H1 (cell line): ENCODE results near the gene AGER. TPM values are rescaled to one million over a fixed set of nuclear protein-coding genes. Genes with fewer than 3 reads are reported as not detected.

Experiments
- CTCF ChIA-PET: fragments of 300-600 bp; sonication (Branson Sonifier 250); formaldehyde crosslinking; loops from one replicate; lab custom pipeline; 2021; ENCODE audit not compliant: partially characterized antibody; lab: Charles Lee
- POLR2A ChIA-PET: fragments of 300-600 bp; sonication (Branson Sonifier 250); formaldehyde crosslinking; loops from one replicate; lab custom pipeline; 2021; ENCODE audit warnings: inconsistent platforms; ENCODE audit not compliant: partially characterized antibody; lab: Charles Lee
- DNase-seq, 2 experiments: peaks; one replicate each; pipeline versions ENCODE4 v3.0.0 to v3.0.0-alpha.2; 2010 to 2022; ENCODE audit warnings: low spot score in 2 of 2, low read depth in 1 of 2, mixed read lengths in 1 of 2
- FAIRE-seq: peaks from 2 replicates; lab custom pipeline; 2011; peaks lifted over from hg19 to GRCh38; lab: Jason Lieb, UNC
- H2AFZ ChIP-seq: 2 replicates; pipeline ENCODE4 v1.8.1; 2012; ENCODE audit warnings: low read length, inconsistent platforms
- H2AK5ac ChIP-seq: 2 replicates; pipeline ENCODE4 v1.6.1; 2013; ENCODE audit warnings: low read depth, low read length
- H2BK120ac ChIP-seq: replicated peaks from 2 replicates; pipeline ENCODE3; 2013; ENCODE audit warnings: low read depth, low read length, inconsistent platforms
- H2BK12ac ChIP-seq: 2 replicates; pipeline ENCODE4 v1.6.1; 2013; ENCODE audit warnings: low read depth, low read length
- H2BK15ac ChIP-seq: 2 replicates; pipeline ENCODE4 v1.6.1; 2013; ENCODE audit warnings: low read length
- H2BK20ac ChIP-seq: 2 replicates; pipeline ENCODE4 v1.6.1; 2013; ENCODE audit warnings: low read length
- H2BK5ac ChIP-seq: 2 replicates; pipeline ENCODE4 v1.6.1; 2013; ENCODE audit warnings: low read depth, low read length
- H3K14ac ChIP-seq: 2 replicates; pipeline ENCODE4 v1.6.1; 2013; ENCODE audit warnings: inconsistent platforms; ENCODE audit not compliant: insufficient read length
- H3K18ac ChIP-seq: 2 replicates; pipeline ENCODE4 v1.6.1; 2013; ENCODE audit warnings: low read length; ENCODE audit errors: extremely low read depth
- H3K23ac ChIP-seq: 2 replicates; pipeline ENCODE4 v1.6.1; 2013; ENCODE audit warnings: inconsistent platforms; ENCODE audit not compliant: insufficient read length
- H3K23me2 ChIP-seq: 2 replicates; pipeline ENCODE4 v1.6.1; 2013; ENCODE audit warnings: low read depth, low read length
- H3K27ac ChIP-seq: 2 replicates; pipeline ENCODE4 v1.6.1; 2011; ENCODE audit warnings: low read depth, low read length, inconsistent platforms
- H3K27me3 ChIP-seq, 4 experiments: replicated peaks in 1 of 4; 1 replicate in 1 of 4; 2 replicates in 3 of 4; pipeline versions ENCODE4 v1.6.1 to v1.8.1; 2011 to 2013; ENCODE audit warnings: low read length in 3 of 4, mild to moderate bottlenecking in 3 of 4, inconsistent platforms in 2 of 4, mixed read lengths in 2 of 4, moderate library complexity in 1 of 4; ENCODE audit not compliant: control insufficient read depth in 3 of 4, insufficient read depth in 3 of 4; ENCODE audit errors: extremely low read depth in 1 of 4
- H3K36me3 ChIP-seq, 4 experiments: 2 replicates each; pipeline versions ENCODE4 v1.6.1 to v1.8.1; 2011 to 2013; ENCODE audit warnings: mild to moderate bottlenecking in 4 of 4, low read length in 3 of 4, moderate library complexity in 2 of 4, control low read depth in 1 of 4, inconsistent platforms in 1 of 4; ENCODE audit not compliant: insufficient read depth in 4 of 4, control insufficient read depth in 2 of 4
- H3K4ac ChIP-seq: replicated peaks from 2 replicates; pipeline ENCODE3; 2013; ENCODE audit warnings: low read length, low read depth, mixed read lengths, inconsistent platforms; ENCODE audit not compliant: insufficient read length
- H3K4me1 ChIP-seq, 4 experiments: replicated peaks in 1 of 4; 1 replicate in 1 of 4; 2 replicates in 3 of 4; pipeline versions ENCODE4 v1.6.1 to v1.8.1; 2011 to 2013; ENCODE audit warnings: low read length in 3 of 4, inconsistent platforms in 2 of 4, mixed read lengths in 1 of 4; ENCODE audit not compliant: insufficient read depth in 4 of 4, control insufficient read depth in 3 of 4
- H3K4me2 ChIP-seq, 2 experiments: 2 replicates each; pipeline versions ENCODE4 v1.6.1 to v1.8.1; 2011 to 2013; ENCODE audit warnings: low read depth in 2 of 2, low read length in 2 of 2, control low read depth in 1 of 2, inconsistent platforms in 1 of 2, mild to moderate bottlenecking in 1 of 2; ENCODE audit not compliant: insufficient read depth in 1 of 2
- H3K4me3 ChIP-seq, 4 experiments: fragments of 200-600, 300-600 bp in 1 of 4; sonication (generic), shearing (Covaris generic), sonication (Bioruptor Twin) in 1 of 4; 2 replicates each; pipeline versions ENCODE4 v1.5.1 to v1.8.1; 2011 to 2016; ENCODE audit warnings: low read length in 4 of 4, low read depth in 3 of 4, control low read depth in 2 of 4, inconsistent platforms in 2 of 4, mild to moderate bottlenecking in 2 of 4, mixed read lengths in 1 of 4, moderate library complexity in 1 of 4; ENCODE audit not compliant: insufficient read depth in 2 of 4; ENCODE audit errors: extremely low read depth in 1 of 4
- H3K56ac ChIP-seq: replicated peaks from 2 replicates; pipeline ENCODE3; 2013; ENCODE audit warnings: low read depth, mild to moderate bottlenecking, mixed read lengths, low read length, inconsistent platforms; ENCODE audit not compliant: insufficient read length
- H3K79me1 ChIP-seq: 2 replicates; pipeline ENCODE4 v1.6.1; 2013; ENCODE audit warnings: low read depth, low read length, control low read depth
- H3K79me2 ChIP-seq, 2 experiments: 2 replicates each; pipeline versions ENCODE4 v1.6.1 to v1.8.1; 2012 to 2013; ENCODE audit warnings: low read length in 2 of 2, mild to moderate bottlenecking in 2 of 2, inconsistent platforms in 1 of 2; ENCODE audit not compliant: insufficient read depth in 2 of 2, control insufficient read depth in 1 of 2
- H3K9ac ChIP-seq, 4 experiments: replicated peaks in 1 of 4; 1 replicate in 1 of 4; 2 replicates in 3 of 4; pipeline versions ENCODE4 v1.6.1 to v1.8.1; 2011 to 2013; ENCODE audit warnings: low read depth in 3 of 4, low read length in 3 of 4, control low read depth in 2 of 4, mild to moderate bottlenecking in 2 of 4, moderate library complexity in 2 of 4, inconsistent platforms in 1 of 4; ENCODE audit errors: extremely low read depth in 1 of 4
- H3K9me3 ChIP-seq, 2 experiments: 2 replicates each; pipeline versions ENCODE4 v1.6.1 to v1.8.1; 2012 to 2013; ENCODE audit warnings: mild to moderate bottlenecking in 2 of 2, moderate library complexity in 2 of 2, control low read depth in 1 of 2, inconsistent platforms in 1 of 2, low read depth in 1 of 2, low read length in 1 of 2, mixed read lengths in 1 of 2; ENCODE audit not compliant: insufficient read depth in 2 of 2
- H4K20me1 ChIP-seq, 2 experiments: replicated peaks in 1 of 2; 2 replicates each; pipeline versions ENCODE3 to v1.8.1; 2011 to 2013; ENCODE audit warnings: inconsistent platforms in 2 of 2, low read length in 2 of 2, mild to moderate bottlenecking in 1 of 2; ENCODE audit not compliant: insufficient read depth in 2 of 2, control insufficient read depth in 1 of 2
- H4K5ac ChIP-seq: 2 replicates; pipeline ENCODE4 v1.6.1; 2013; ENCODE audit warnings: low read length, low read depth, mixed read lengths, inconsistent platforms; ENCODE audit not compliant: insufficient read length
- H4K8ac ChIP-seq: 2 replicates; pipeline ENCODE4 v1.8.0; 2013; ENCODE audit warnings: mild to moderate bottlenecking, moderate library complexity, low read length, inconsistent platforms; ENCODE audit not compliant: insufficient read depth; ENCODE audit errors: extremely low read depth
- H4K91ac ChIP-seq: replicated peaks from 2 replicates; pipeline ENCODE3; 2013; ENCODE audit warnings: low read length, mixed read lengths, inconsistent platforms; ENCODE audit not compliant: insufficient read length
- CHD1 ChIP-seq: IDR thresholded peaks from 2 replicates; pipeline ENCODE4 v1.6.1; 2012; ENCODE audit warnings: low read depth, low read length, improper control_type of control experiment
- NANOG ChIP-seq: IDR thresholded peaks from 2 replicates; pipeline ENCODE4 v1.6.1; 2011; ENCODE audit warnings: low read length, low read depth, mild to moderate bottlenecking, inconsistent platforms; ENCODE audit not compliant: insufficient read depth, poor library complexity, severe bottlenecking
- RAD21 ChIP-seq, 2 experiments: IDR thresholded peaks in 1 of 2; conservative IDR thresholded peaks in 1 of 2; 2 replicates each; pipeline ENCODE4 v1.6.1; 2011; ENCODE audit warnings: low read depth in 2 of 2, low read length in 2 of 2, improper control_type of control experiment in 1 of 2, inconsistent platforms in 1 of 2, mild to moderate bottlenecking in 1 of 2, moderate library complexity in 1 of 2
- TAF7 ChIP-seq: optimal IDR thresholded peaks from 2 replicates; pipeline ENCODE3; 2011; ENCODE audit warnings: low read depth, mild to moderate bottlenecking, inconsistent platforms, low read length, moderate library complexity, borderline replicate concordance
- WGBS, 2 experiments: shearing (Covaris generic) in 1 of 2; methylation state at CpG; one replicate each; pipeline versions ENCODE4 v1.1.6 to v1.1.7; 2013 to 2015; ENCODE audit warnings: low lambda C conversion rate in 2 of 2, mixed read lengths in 2 of 2, inconsistent platforms in 1 of 2, low coverage in 1 of 2, missing lambda C conversion rate in 1 of 2; ENCODE audit not compliant: insufficient replicate concordance in 2 of 2, insufficient coverage in 1 of 2, insufficient read length in 1 of 2; ENCODE audit errors: extremely low coverage in 1 of 2, missing lambda C conversion rate in 1 of 2; 5-methylcytosine and 5-hydroxymethylcytosine counted together
- polyA plus RNA-seq, 7 experiments: library from polyadenylated mRNA; depleted of rRNA in 3 of 7; stranded (reverse) in 5 of 7; unstranded in 2 of 7; fragments of >200 nt in 5 of 7; fragments of 200-250 nt in 2 of 7; gene quantifications; 1 replicate in 5 of 7; 2 replicates in 1 of 7; 4 replicates in 1 of 7; pipeline versions ENCODE4 v1.2.1 to v1.2.3, GENCODE V29; 2011 to 2013; ENCODE audit warnings: missing spikeins in 2 of 7, mixed read lengths in 2 of 7
- total RNA-seq: library from RNA; stranded (reverse); fragmentation: NEBNext Ultra II Directional; extraction: Animal tissue kit (Norgen Biotek cat#: 25700); gene quantifications from 2 replicates; pipeline ENCODE4 v1.2.1, GENCODE V29; 2021
- TF ChIP-seq, protein P1 (sequence below): IDR thresholded peaks from 2 replicates; pipeline ENCODE4 v1.6.1; 2011; ENCODE audit warnings: low read depth, mild to moderate bottlenecking, low read length; ENCODE audit not compliant: insufficient read depth

AGER gene
- total and polyA plus RNA-seq, 2 of the 8 experiments (the other 6 are each of a cell fraction or from before 2014, with no cell fraction given): 3.8 to 10.9 TPM

DNA sequence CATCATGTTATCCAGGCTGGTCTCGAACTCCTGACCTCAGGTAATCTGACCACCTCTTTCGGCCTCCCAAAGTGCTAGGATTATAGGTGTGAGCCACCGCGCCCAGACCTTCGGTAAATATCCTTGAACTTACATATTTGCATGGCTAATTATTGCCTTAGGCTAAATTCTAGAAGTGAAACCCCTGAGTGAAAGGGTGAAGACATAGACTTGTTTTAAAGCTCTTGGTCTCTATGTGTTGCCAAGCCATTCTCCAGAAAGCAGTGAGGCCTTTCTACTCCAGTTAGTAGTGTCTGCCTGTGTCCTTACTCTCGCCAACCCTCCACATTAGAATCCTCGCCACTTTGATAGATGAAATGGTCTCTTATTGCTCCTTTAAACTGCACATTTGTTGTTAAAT lies 42.4 kb upstream of the AGER start:
- Histone ChIP-seq H3K9ac (no peak overlapping the region), H3K23ac (no peak overlapping the region), H3K79me2 (no peaks in the 10 kb centered on the region), H3K4ac (no peak overlapping the region), H3K27ac (no peak overlapping the region), H3K9me3 (no peaks in the 10 kb centered on the region), H3K4me3 (no peak overlapping the region), H3K4me2 (no peak overlapping the region), H2AFZ (no peak overlapping the region), H4K20me1 (no peaks in the 10 kb centered on the region), H2BK5ac (no peak overlapping the region), H3K36me3 (no peaks in the 10 kb centered on the region), H3K79me1 (no peaks in the 10 kb centered on the region), H4K91ac (no peak overlapping the region), H3K4me1 (peaks cover 0 to 9% (median under 1%) of the 10 kb centered on the region in 4 experiments; a peak in 1 of 7 replicates), H3K23me2 (no peaks in the 10 kb centered on the region), H3K18ac (no peak overlapping the region), H3K56ac (no peak overlapping the region), H2BK20ac (no peak overlapping the region), H2AK5ac (no peak overlapping the region), H4K8ac (no peak overlapping the region), H4K5ac (no peak overlapping the region), H3K14ac (no peak overlapping the region), H2BK15ac (no peak overlapping the region), H2BK12ac (no peak overlapping the region), H2BK120ac (no peak overlapping the region), H3K27me3 (no peaks in the 10 kb centered on the region; a peak in 1 of 7 replicates)
- no peak for DNase-seq
- ChIA-PET CTCF (interaction anchor here (0.7 kb wide), 1 partner anchor 188 kb away, joined by 3 read pairs; no protein-coding TSS in a partner anchor), POLR2A (interaction anchor here (1.1 kb wide), 1 partner anchor 745 kb away, joined by 3 read pairs; no protein-coding TSS in a partner anchor)
- 95% methylated on average over 7 of the region's 7 CpGs; no CpG with 5 or more reads in 1 of the 2 experiments for WGBS, 2 experiments
- FAIRE-seq: no peak
- TF ChIP-seq TAF7 (no peak), NANOG (no peak), CHD1 (no peak), RAD21 (IDR thresholded peaks at IDR 0.05 in 1 of 2, conservative IDR thresholded peaks at IDR 0.05 in 1 of 2; ENCODE audit: low read depth in 2 of 2, low read length in 2 of 2) (no peak)
- TF ChIP-seq, protein P1, sequence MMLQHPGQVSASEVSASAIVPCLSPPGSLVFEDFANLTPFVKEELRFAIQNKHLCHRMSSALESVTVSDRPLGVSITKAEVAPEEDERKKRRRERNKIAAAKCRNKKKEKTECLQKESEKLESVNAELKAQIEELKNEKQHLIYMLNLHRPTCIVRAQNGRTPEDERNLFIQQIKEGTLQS: no peak
